Mammary epithelial cell (primary cell): ENCODE data around the gene SPINK5.

Source experiments
- EZH2 ChIP-seq: IDR thresholded peaks from 2 replicates; pipeline ENCODE4 v1.6.1; 2012; ENCODE audit warnings: low read length, inconsistent platforms, borderline replicate concordance
- TF ChIP-seq, protein P1 (sequence below), 2 donors: IDR thresholded peaks in 1 of 2; conservative IDR thresholded peaks in 1 of 2; 2 replicates each; pipeline ENCODE4 v1.5.1; 2011 to 2012; ENCODE audit warnings: inconsistent platforms in 2 of 2, low read length in 2 of 2, mild to moderate bottlenecking in 2 of 2, control low read depth in 1 of 2, low read depth in 1 of 2; ENCODE audit not compliant: insufficient read depth in 1 of 2; ENCODE audit errors: extremely low read depth in 1 of 2

DNA sequence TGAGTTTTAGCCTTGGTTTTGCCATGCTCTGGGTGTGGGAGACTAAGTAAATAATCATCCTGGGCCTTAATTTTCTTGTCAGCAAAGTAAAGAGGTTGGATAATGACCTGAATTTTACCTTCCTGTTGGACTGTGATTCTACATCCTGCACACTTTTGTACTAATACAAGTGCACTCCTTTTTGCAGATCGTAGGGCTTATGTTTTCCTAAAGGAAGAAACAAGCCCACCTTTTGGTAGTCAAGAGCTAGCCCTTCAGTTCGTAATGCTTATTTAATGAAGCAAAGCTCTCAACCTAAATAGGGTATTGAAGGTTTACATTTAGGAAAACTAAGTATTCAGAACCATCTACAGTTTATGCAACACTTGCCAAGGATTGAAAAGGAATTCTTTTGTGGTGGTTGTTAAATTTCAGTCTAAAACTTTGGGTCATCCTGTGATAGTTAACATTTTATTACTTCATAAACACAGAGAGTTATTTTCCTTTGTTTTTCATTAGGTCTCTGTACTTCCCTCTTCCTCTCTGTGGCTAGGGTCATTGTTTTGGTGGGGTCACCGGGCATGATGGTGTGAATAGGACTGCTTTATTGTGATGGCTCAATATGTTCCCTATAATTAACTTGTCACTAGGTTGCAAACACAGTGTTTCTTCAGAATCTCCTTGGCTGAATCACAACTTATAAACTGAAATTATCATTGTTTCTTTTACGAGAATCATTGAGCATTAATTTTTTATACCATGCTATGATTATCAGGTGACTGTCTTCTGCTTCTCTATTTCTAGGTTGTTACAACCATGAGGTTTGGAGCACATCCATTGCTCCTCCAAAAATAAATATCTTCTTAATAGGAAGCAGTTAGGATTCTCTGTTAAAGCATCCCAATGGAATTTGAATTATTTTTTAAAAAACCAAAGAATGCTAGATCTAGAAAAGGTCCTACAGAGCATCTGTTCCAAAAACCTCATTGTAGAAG, 28.5 kb downstream of the SPINK5 start:
- TF ChIP-seq, protein P1, sequence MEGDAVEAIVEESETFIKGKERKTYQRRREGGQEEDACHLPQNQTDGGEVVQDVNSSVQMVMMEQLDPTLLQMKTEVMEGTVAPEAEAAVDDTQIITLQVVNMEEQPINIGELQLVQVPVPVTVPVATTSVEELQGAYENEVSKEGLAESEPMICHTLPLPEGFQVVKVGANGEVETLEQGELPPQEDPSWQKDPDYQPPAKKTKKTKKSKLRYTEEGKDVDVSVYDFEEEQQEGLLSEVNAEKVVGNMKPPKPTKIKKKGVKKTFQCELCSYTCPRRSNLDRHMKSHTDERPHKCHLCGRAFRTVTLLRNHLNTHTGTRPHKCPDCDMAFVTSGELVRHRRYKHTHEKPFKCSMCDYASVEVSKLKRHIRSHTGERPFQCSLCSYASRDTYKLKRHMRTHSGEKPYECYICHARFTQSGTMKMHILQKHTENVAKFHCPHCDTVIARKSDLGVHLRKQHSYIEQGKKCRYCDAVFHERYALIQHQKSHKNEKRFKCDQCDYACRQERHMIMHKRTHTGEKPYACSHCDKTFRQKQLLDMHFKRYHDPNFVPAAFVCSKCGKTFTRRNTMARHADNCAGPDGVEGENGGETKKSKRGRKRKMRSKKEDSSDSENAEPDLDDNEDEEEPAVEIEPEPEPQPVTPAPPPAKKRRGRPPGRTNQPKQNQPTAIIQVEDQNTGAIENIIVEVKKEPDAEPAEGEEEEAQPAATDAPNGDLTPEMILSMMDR (conservative IDR thresholded peaks at IDR 0.05 in 1 of 2, IDR thresholded peaks at IDR 0.05 in 1 of 2; ENCODE audit: extremely low read depth in 1 of 2, insufficient read depth in 1 of 2, low read depth in 1 of 2, low read length in 2 of 2): no peak
- no peak for TF ChIP-seq EZH2
